Subcutaneous abdominal adipose tissue (tissue), 5 donors: ENCODE measurements around the gene SH2B3.

Experiments used
- H3K27ac ChIP-seq: one replicate; pipeline ENCODE4 v1.7.0; 2013; ENCODE audit warnings: low read depth, mild to moderate bottlenecking, inconsistent platforms, low read length, moderate library complexity
- H3K27me3 ChIP-seq, 5 donors: one replicate each; pipeline ENCODE4 v1.7.0; 2013; ENCODE audit warnings: low read length in 5 of 5, inconsistent platforms in 1 of 5; ENCODE audit not compliant: control insufficient read depth in 5 of 5, insufficient read depth in 4 of 5
- H3K36me3 ChIP-seq, 5 donors: one replicate each; pipeline ENCODE4 v1.7.0; 2013; ENCODE audit warnings: low read length in 5 of 5; ENCODE audit not compliant: control insufficient read depth in 5 of 5, insufficient read depth in 5 of 5
- H3K4me1 ChIP-seq, 5 donors: one replicate each; pipeline ENCODE4 v1.7.0; 2013; ENCODE audit warnings: low read length in 5 of 5, mild to moderate bottlenecking in 3 of 5, moderate library complexity in 1 of 5; ENCODE audit not compliant: control insufficient read depth in 5 of 5, insufficient read depth in 5 of 5
- H3K4me3 ChIP-seq, 5 donors: one replicate each; pipeline ENCODE4 v1.7.0; 2013; ENCODE audit warnings: low read length in 5 of 5, low read depth in 1 of 5
- H3K9ac ChIP-seq, 5 donors: one replicate each; pipeline ENCODE4 v1.7.0; 2013; ENCODE audit warnings: low read length in 5 of 5, mild to moderate bottlenecking in 4 of 5, moderate library complexity in 3 of 5
- H3K9me3 ChIP-seq, 5 donors: one replicate each; pipeline ENCODE4 v1.7.0; 2013; ENCODE audit warnings: low read length in 5 of 5; ENCODE audit not compliant: control insufficient read depth in 5 of 5
- donor health status: healthy.
- donor health status: healthy.
- donor health status: healthy.
- donor health status: healthy.
- donor health status: healthy.

The SH2B3 gene

DNA sequence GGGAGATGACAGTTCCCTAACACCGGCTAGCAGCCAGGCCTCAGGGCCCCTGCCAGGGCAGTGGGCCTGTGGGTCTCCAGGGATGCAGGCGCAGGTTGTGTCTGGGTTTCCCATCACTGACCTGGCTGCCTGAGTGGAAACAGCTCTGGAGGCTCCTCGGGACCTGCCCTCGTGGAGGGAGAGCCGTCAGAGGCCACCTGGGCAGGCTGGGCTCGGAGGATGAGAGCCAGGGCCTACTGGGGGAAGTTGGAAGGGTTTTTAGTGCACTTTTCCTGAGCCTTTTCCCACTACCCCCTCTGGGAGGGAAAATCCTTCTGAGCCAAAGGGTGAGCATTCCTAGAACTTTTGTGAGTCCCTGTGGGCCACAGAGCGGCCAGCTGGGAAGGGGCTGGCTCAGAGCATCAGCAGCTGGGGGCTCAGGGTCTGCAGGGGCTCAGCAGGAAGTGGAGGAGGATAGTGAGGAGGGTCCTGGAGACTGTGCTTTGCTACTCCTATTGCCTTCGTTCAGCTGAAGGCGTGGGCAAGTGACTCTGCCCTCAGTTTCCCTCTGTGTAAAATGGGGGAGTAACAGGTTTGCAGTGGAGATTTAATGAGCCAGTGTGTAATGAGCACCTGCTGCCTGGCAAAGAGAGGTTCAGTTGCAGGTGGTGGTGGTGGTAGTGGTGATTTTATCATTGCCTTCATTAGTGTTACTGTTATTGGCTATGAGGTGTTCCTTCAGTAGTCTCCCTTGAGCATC, 1.8 kb downstream of the SH2B3 start:
- Histone ChIP-seq H3K36me3 (no peaks in the 10 kb centered on the region), H3K4me1 (peaks cover 23 to 93% (median 89%) of the 10 kb centered on the region in 5 donors), H3K27me3 (no peaks in the 10 kb centered on the region), H3K27ac (peak overlapping the region; percentile 92), H3K9ac (peak overlapping the region; percentile 48 to 95 (median 89)), H3K4me3 (peak overlapping the region; percentile 59 to 96 (median 82)), H3K9me3 (no peaks in the 10 kb centered on the region)

DNA sequence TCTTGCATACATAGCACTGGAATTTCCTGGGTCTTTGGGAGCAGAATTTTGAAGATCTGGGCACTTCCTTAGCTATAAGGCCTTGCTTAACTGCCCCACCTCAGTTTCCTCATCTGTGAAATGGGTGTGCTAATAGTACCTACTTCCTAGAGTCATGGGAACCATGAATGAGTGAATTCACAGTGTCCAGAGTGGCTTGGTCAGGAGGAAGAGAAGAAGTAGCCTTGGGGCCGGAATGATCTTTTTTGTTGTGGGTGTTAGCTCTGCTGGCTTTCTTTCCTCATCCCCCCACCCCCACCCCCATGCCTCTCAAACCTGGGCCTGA, 2.4 kb downstream of the SH2B3 start:
- Histone ChIP-seq H3K9ac (peak overlapping the region; percentile 8 to 95 (median 86)), H3K27ac (peak overlapping the region; percentile 92), H3K4me3 (peak overlapping the region in 4 of 5 donors; percentile 59 to 96 (median 81)), H3K27me3 (no peaks in the 10 kb centered on the region), H3K36me3 (no peaks in the 10 kb centered on the region), H3K4me1 (peaks cover 20 to 94% (median 91%) of the 10 kb centered on the region in 5 donors), H3K9me3 (no peaks in the 10 kb centered on the region)

- Histone ChIP-seq H3K36me3 (no peaks in the 10 kb centered on the region), H3K4me3 (peak overlapping the region in 4 of 5 donors; percentile 31 to 96 (median 66)), H3K27ac (peak overlapping the region; percentile 92), H3K27me3 (no peaks in the 10 kb centered on the region), H3K4me1 (peaks cover 22 to 94% (median 91%) of the 10 kb centered on the region in 5 donors), H3K9me3 (no peaks in the 10 kb centered on the region), H3K9ac (peak overlapping the region in 4 of 5 donors; percentile 37 to 95 (median 72))
These were observed 3.1 kb downstream of the SH2B3 start for GRCh38 chr12:111408686-111409402.

- H3K4me3 ChIP-seq: peak overlapping the region in 4 of 5 donors; percentile 31 to 96 (median 66)
- no peaks in the 10 kb centered on the region for H3K9me3 ChIP-seq
- peaks cover 24 to 94% (median 89%) of the 10 kb centered on the region in 5 donors for H3K4me1 ChIP-seq
- H3K27ac ChIP-seq: peak overlapping the region; percentile 92
- H3K9ac ChIP-seq: peak overlapping the region; percentile 4 to 94 (median 66)
- no peaks in the 10 kb centered on the region for H3K27me3 ChIP-seq
- H3K36me3 ChIP-seq: no peaks in the 10 kb centered on the region
These were observed 3.7 kb downstream of the SH2B3 start for GRCh38 chr12:111409403-111409779.

GRCh38 chr12:111409780-111410430, 4.2 kb downstream of the SH2B3 start:
- Histone ChIP-seq H3K4me3 (peak overlapping the region in 4 of 5 donors; percentile 25 to 96 (median 66)), H3K4me1 (peaks cover 24 to 94% (median 89%) of the 10 kb centered on the region in 5 donors), H3K27ac (peak overlapping the region; percentile 92), H3K27me3 (no peaks in the 10 kb centered on the region), H3K9ac (peak overlapping the region; percentile 36 to 94 (median 68)), H3K9me3 (no peaks in the 10 kb centered on the region), H3K36me3 (peaks cover 0 to 4% (median 0%) of the 10 kb centered on the region in 5 donors)

GRCh38 chr12:111410431-111411184, 4.9 kb downstream of the SH2B3 start:
- H3K9ac ChIP-seq: peak overlapping the region; percentile 36 to 75 (median 68)
- peak overlapping the region; percentile 92 for H3K27ac ChIP-seq
- peak overlapping the region in 4 of 5 donors; percentile 25 to 96 (median 45) for H3K4me3 ChIP-seq
- no peaks in the 10 kb centered on the region for H3K27me3 ChIP-seq
- peaks cover 24 to 93% (median 87%) of the 10 kb centered on the region in 5 donors for H3K4me1 ChIP-seq
- peaks cover 0 to 4% (median 0%) of the 10 kb centered on the region in 5 donors for H3K36me3 ChIP-seq
- H3K9me3 ChIP-seq: no peaks in the 10 kb centered on the region

GRCh38 chr12:111411185-111411764, 5.6 kb downstream of the SH2B3 start:
- Histone ChIP-seq H3K9ac (peak overlapping the region in 3 of 5 donors; percentile 30 to 43 (median 39)), H3K27ac (peak overlapping the region; percentile 92), H3K27me3 (no peaks in the 10 kb centered on the region), H3K36me3 (peaks cover 0 to 7% (median 0%) of the 10 kb centered on the region in 5 donors), H3K9me3 (no peaks in the 10 kb centered on the region), H3K4me1 (peaks cover 24 to 90% (median 86%) of the 10 kb centered on the region in 5 donors), H3K4me3 (no peak overlapping the region)

DNA sequence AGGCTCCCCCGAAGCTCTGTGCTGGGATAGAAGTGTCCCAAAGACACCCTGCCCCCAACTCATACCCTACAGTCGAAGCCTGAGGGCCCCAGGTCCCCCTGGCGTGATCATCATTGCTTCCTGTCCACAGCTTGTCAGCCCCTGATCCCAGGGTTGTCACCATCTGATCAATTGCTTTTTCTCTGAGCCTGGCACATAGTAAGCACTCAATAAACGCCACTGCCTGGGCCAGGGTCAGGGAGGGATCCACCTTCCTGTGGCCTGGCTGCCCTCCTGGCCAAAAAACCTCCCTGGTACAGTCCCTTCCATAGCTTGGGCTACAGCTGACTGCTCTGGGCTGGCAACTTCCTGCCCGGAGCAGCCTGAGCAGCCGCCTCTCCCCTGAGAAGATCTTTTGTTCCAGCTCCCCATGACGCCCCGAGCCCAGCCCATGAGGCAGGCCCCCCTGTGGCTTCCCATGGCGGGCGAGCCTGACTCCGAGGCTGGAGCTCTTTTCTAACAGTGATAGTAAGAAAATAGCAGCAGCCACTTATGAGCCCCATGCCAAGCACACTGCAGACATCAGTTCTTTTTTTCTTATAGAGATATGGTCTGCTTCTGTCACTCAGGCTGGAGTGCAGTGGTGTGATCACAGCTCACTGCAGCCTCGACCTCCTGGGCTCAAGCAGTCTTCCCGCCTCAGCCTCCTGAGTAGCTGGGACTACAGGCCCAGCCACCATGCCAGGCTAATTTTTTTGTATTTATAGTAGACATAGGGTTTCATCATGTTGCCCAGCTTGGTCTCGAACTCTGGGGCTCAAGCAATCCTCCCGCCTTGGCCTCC, 6.5 kb downstream of the SH2B3 start:
- Histone ChIP-seq H3K36me3 (peaks cover 0 to 8% (median 0%) of the 10 kb centered on the region in 5 donors), H3K9ac (peak overlapping the region in 3 of 5 donors; percentile 43 to 51 (median 43)), H3K9me3 (no peaks in the 10 kb centered on the region), H3K4me1 (peaks cover 24 to 81% (median 76%) of the 10 kb centered on the region in 5 donors), H3K4me3 (no peak overlapping the region), H3K27ac (peak overlapping the region; percentile 92), H3K27me3 (no peaks in the 10 kb centered on the region)
